HepG2 (cell line): Measurements from ENCODE around the gene CAPN15. TPM values are rescaled to one million over a fixed set of nuclear protein-coding genes. Genes with fewer than 3 reads are reported as not detected.

ENCODE experiments used
- ATAC-seq: fragments of 200-7000 bp; cut with Tn5 transposase; 3 replicates; pipeline ENCODE4 v1.9.1; 2020; ENCODE audit warnings: mild to moderate bottlenecking, moderate library complexity
- BruUV-seq: library from RNA; stranded (reverse); fragments of 400-500 nt; replicated peaks from 2 replicates; lab custom pipeline; 2021; lab: Mats Ljungman, UMichigan
- CTCF ChIA-PET: fragments of 300-600 bp; formaldehyde crosslinking; extraction: SDS; loops from one replicate; lab custom pipeline; 2021; ENCODE audit warnings: low total read pairs, inconsistent platforms, low intra/inter-chr PET ratio; lab: Yijun Ruan, JAX
- POLR2A ChIA-PET: fragments of 350-600 bp; sonication (Branson Sonifier 250); formaldehyde crosslinking; loops from one replicate; lab custom pipeline; 2020; ENCODE audit warnings: antibody characterized with exemption, inconsistent platforms; lab: Yijun Ruan, JAX
- DNase-seq: peaks from one replicate; pipeline ENCODE4 v3.0.0-alpha.2; 2015; ENCODE audit warnings: low spot score
- FAIRE-seq: peaks from 3 replicates; lab custom pipeline; 2011; peaks lifted over from hg19 to GRCh38; lab: Jason Lieb, UNC
- H2AFZ ChIP-seq: one replicate; pipeline ENCODE4 v1.6.1; 2011; ENCODE audit warnings: low read length, inconsistent platforms
- H3K27ac ChIP-seq: fragments of 300-600 bp; 3 replicates; pipeline ENCODE4 v1.8.0; 2011; ENCODE audit warnings: mixed run types, mild to moderate bottlenecking, mixed read lengths, low read length, inconsistent platforms; ENCODE audit not compliant: insufficient read depth; ENCODE audit errors: extremely low read length
- H3K27me3 ChIP-seq, 2 experiments: fragments of 200-600 bp in 1 of 2; 2 replicates in 1 of 2; 3 replicates in 1 of 2; pipeline versions ENCODE4 v1.6.0 to v1.8.0; 2011; ENCODE audit warnings: low read length in 2 of 2, mild to moderate bottlenecking in 2 of 2, moderate library complexity in 2 of 2, inconsistent platforms in 1 of 2; ENCODE audit not compliant: insufficient read depth in 2 of 2, control insufficient read depth in 1 of 2
- H3K36me3 ChIP-seq, 2 experiments: fragments of 200-600 bp in 1 of 2; replicated peaks in 1 of 2; 2 replicates in 1 of 2; 3 replicates in 1 of 2; pipeline versions ENCODE4 v1.5.1 to v1.8.0; 2011; ENCODE audit warnings: low read length in 2 of 2, inconsistent platforms in 1 of 2; ENCODE audit not compliant: insufficient read depth in 2 of 2, control insufficient read depth in 1 of 2
- H3K4me1 ChIP-seq: 2 replicates; pipeline ENCODE4 v1.5.1; 2012; ENCODE audit warnings: low read length, inconsistent platforms; ENCODE audit not compliant: insufficient read depth
- H3K4me2 ChIP-seq: 2 replicates; pipeline ENCODE4 v1.6.0; 2011; ENCODE audit warnings: low read depth, low read length, inconsistent platforms
- H3K4me3 ChIP-seq, 3 experiments: fragments of 200-600 bp in 1 of 3; sonication (generic), shearing (Covaris generic) in 1 of 3; replicated peaks in 1 of 3; 2 replicates each; pipeline ENCODE4 v1.5.1; 2011 to 2016; ENCODE audit warnings: low read length in 3 of 3, inconsistent platforms in 2 of 3, low read depth in 2 of 3, mild to moderate bottlenecking in 2 of 3, control low read depth in 1 of 3, mixed read lengths in 1 of 3; ENCODE audit not compliant: insufficient read depth in 1 of 3
- H3K79me2 ChIP-seq: one replicate; pipeline ENCODE4 v1.6.1; 2011; ENCODE audit warnings: low read length, inconsistent platforms; ENCODE audit not compliant: insufficient read depth
- H3K9ac ChIP-seq: 2 replicates; pipeline ENCODE4 v1.6.0; 2011; ENCODE audit warnings: mild to moderate bottlenecking, low read depth, low read length, inconsistent platforms; ENCODE audit not compliant: insufficient read depth
- H3K9me3 ChIP-seq: 2 replicates; pipeline ENCODE4 v1.5.1; 2012; ENCODE audit warnings: mild to moderate bottlenecking, low read length
- H4K20me1 ChIP-seq: 2 replicates; pipeline ENCODE4 v1.6.0; 2011; ENCODE audit warnings: inconsistent platforms, mild to moderate bottlenecking, low read length, moderate library complexity; ENCODE audit not compliant: insufficient read depth
- ARNTL ChIP-seq: sonication (generic); formaldehyde crosslinking; IDR thresholded peaks from 2 replicates; pipeline ENCODE4 v1.4.0; 2020; ENCODE audit warnings: mild to moderate bottlenecking, missing genetic modification reagents
- CEBPB ChIP-seq: IDR thresholded peaks from 2 replicates; pipeline ENCODE4 v1.6.1; 2011; ENCODE audit warnings: low read depth, low read length, improper control_type of control experiment, borderline replicate concordance
- FOXK1 ChIP-seq: sonication (generic); formaldehyde crosslinking; IDR thresholded peaks from 2 replicates; pipeline ENCODE4 v1.4.0; 2020; ENCODE audit warnings: low read depth, missing genetic modification reagents, borderline replicate concordance
- HCFC1 ChIP-seq: fragments of 150-350 bp; IDR thresholded peaks from 2 replicates; pipeline ENCODE4 v1.6.1; 2014; ENCODE audit warnings: low read depth, low read length
- STAG1 ChIP-seq: sonication (generic); formaldehyde crosslinking; IDR thresholded peaks from 2 replicates; pipeline ENCODE4 v1.4.0; 2020; ENCODE audit warnings: missing genetic modification reagents
- ZNF639 ChIP-seq: conservative IDR thresholded peaks from 2 replicates; pipeline ENCODE4 v1.6.1; 2018; ENCODE audit warnings: missing genetic modification reagents
- ZSCAN21 ChIP-seq: sonication (generic); formaldehyde crosslinking; IDR thresholded peaks from 2 replicates; pipeline ENCODE4 v1.8.0; 2022; ENCODE audit warnings: mild to moderate bottlenecking, missing genetic modification reagents, moderate library complexity, borderline replicate concordance
- WGBS: methylation state at CpG from one replicate; pipeline ENCODE4 v1.1.6; 2017; ENCODE audit warnings: low lambda C conversion rate; 5-methylcytosine and 5-hydroxymethylcytosine counted together
- in situ Hi-C: cut with HindIII; loops from 2 replicates; pipeline ENCODE4 v1.10.0; 2017; ENCODE audit warnings: low pct_unique_long_range_greater_than_20kb; ENCODE audit not compliant: extremely low pct_ligation_motif_present
- intact Hi-C: fragments of 100-400 bp; cut with micrococcal nuclease; formaldehyde crosslinking; loops from one replicate; pipeline ENCODE4 v1.10.0; 2022; ENCODE audit not compliant: unreplicated experiment
- polyA plus RNA-seq, 8 experiments: library from polyadenylated mRNA; depleted of rRNA in 3 of 8; stranded (reverse) in 7 of 8; unstranded in 1 of 8; fragments of >200 nt; fragmentation: Illumina TruSeq in 4 of 8; extraction: Trizol in 4 of 8; gene quantifications; 2 replicates each; pipeline versions ENCODE4 v1.2.1 to v1.2.3, GENCODE V29; 2011 to 2016; ENCODE audit warnings: low read depth in 4 of 8, missing spikeins in 1 of 8, mixed read lengths in 1 of 8; ENCODE audit not compliant: insufficient read depth in 1 of 8
- total RNA-seq, 5 experiments: library from RNA; depleted of rRNA; stranded (reverse); fragments of >200 nt; fragmentation: Illumina TruSeq; extraction: Trizol; gene quantifications; 2 replicates each; pipeline ENCODE4 v1.2.3, GENCODE V29; 2016; ENCODE audit warnings: low read depth in 1 of 5
- TF ChIP-seq, protein P1 (sequence below): sonication (generic); formaldehyde crosslinking; conservative IDR thresholded peaks from 2 replicates; pipeline ENCODE4 v1.8.0; 2022; ENCODE audit warnings: mild to moderate bottlenecking, moderate library complexity, missing genetic modification reagents
- TF ChIP-seq, protein P2 (sequence below): sonication (generic); formaldehyde crosslinking; IDR thresholded peaks from 2 replicates; pipeline ENCODE4 v1.5.1; 2020; ENCODE audit warnings: missing genetic modification reagents, mild to moderate bottlenecking, borderline replicate concordance

CAPN15 gene
- total and polyA plus RNA-seq, 2 of the 13 experiments (the other 11 are each of a cell fraction or from before 2014, with no cell fraction given), result 14.9 to 24.5 TPM

DNA sequence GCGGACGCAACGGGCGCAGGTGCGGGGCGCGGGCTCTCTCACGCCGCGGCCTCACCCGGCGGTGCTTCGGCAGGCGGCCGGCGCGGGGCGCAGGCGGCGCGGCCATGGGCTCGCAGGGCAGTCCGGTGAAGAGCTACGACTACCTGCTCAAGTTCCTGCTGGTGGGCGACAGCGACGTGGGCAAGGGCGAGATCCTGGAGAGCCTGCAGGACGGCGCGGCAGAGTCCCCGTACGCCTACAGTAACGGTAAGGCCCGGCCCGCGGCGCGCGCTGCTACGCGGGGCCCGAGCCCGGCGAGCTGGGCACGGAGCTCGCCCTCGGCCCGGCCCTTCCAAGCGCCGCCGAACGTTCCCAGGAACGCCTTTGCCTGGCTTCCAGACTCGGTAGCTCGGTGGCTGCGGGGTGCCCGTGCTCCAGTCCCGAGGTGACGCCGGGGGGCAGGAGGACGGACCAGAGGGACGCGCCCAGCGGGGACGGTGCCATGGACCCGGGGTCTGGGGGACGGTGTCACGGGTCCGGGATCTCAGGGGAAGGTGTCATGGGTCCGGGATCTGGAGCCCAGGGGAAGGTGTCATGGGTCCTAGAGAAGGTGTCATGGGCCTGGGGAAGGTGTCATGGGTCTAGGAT is 62.8 kb downstream of the CAPN15 start (continued):
- TF ChIP-seq, protein P1, sequence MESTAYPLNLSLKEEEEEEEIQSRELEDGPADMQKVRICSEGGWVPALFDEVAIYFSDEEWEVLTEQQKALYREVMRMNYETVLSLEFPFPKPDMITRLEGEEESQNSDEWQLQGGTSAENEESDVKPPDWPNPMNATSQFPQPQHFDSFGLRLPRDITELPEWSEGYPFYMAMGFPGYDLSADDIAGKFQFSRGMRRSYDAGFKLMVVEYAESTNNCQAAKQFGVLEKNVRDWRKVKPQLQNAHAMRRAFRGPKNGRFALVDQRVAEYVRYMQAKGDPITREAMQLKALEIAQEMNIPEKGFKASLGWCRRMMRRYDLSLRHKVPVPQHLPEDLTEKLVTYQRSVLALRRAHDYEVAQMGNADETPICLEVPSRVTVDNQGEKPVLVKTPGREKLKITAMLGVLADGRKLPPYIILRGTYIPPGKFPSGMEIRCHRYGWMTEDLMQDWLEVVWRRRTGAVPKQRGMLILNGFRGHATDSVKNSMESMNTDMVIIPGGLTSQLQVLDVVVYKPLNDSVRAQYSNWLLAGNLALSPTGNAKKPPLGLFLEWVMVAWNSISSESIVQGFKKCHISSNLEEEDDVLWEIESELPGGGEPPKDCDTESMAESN (CRISPR knock-in tag), result no peak
- TF ChIP-seq STAG1 (CRISPR knock-in tag) (no peak), CEBPB (no peak), ARNTL (CRISPR knock-in tag) (no peak), HCFC1 (no peak), ZSCAN21 (CRISPR knock-in tag) (peak; percentile 63; the same call in 1 of the 2 replicates)
- TF ChIP-seq, protein P2, sequence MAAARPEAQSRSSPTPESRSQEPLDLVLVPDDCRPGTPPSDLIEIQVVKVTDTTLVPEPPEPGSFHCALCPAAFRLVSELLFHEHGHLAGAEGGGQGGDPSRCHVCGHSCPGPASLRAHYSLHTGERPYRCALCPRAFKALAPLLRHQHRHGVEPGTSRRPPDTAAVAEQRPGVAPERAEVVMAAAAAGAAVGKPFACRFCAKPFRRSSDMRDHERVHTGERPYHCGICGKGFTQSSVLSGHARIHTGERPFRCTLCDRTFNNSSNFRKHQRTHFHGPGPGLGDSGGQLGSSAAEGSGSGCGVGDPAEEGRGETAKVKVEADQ, result no peak

- peak overlapping the region; percentile 82 for H3K9ac ChIP-seq
- H3K4me1 ChIP-seq, result peaks cover 59% of the 10 kb centered on the region
- no peaks in the 10 kb centered on the region for H3K9me3 ChIP-seq
- peak overlapping the region; percentile 63 to 80 (median 80) for H3K4me3 ChIP-seq
- intact Hi-C loops (no loop called here), in situ Hi-C loops (no loop called here)
- peak overlapping the region; percentile 90 for H3K4me2 ChIP-seq
- H4K20me1 ChIP-seq, result peaks cover 14% of the 10 kb centered on the region; the same call in 1 of the 2 replicates
- ATAC-seq (no peak), DNase-seq (no peak), FAIRE-seq (no peak)
- ChIA-PET CTCF (no interaction called here), POLR2A (no interaction called here)
- no TSS peak for BruUV-seq
- no peak overlapping the region for H3K27ac ChIP-seq
- 0 out of 5 replicates have a peak, but pooled peaks cover 0 to 3% of the 10 kb centered on the region in 2 experiments for H3K36me3 ChIP-seq
- no peak overlapping the region for H2AFZ ChIP-seq
- peaks cover 46% of the 10 kb centered on the region for H3K79me2 ChIP-seq
- WGBS, result 3% methylated on average over 10 of the region's 10 CpGs
- H3K27me3 ChIP-seq, result no peaks in the 10 kb centered on the region
- no peak for TF ChIP-seq FOXK1 (CRISPR knock-in tag)
- TF ChIP-seq ZNF639, result no peak
Measured at GRCh38 chr16:590815-591200, 63.3 kb downstream of the CAPN15 start.
